ENCODE results near the gene MUC2.

DNA sequence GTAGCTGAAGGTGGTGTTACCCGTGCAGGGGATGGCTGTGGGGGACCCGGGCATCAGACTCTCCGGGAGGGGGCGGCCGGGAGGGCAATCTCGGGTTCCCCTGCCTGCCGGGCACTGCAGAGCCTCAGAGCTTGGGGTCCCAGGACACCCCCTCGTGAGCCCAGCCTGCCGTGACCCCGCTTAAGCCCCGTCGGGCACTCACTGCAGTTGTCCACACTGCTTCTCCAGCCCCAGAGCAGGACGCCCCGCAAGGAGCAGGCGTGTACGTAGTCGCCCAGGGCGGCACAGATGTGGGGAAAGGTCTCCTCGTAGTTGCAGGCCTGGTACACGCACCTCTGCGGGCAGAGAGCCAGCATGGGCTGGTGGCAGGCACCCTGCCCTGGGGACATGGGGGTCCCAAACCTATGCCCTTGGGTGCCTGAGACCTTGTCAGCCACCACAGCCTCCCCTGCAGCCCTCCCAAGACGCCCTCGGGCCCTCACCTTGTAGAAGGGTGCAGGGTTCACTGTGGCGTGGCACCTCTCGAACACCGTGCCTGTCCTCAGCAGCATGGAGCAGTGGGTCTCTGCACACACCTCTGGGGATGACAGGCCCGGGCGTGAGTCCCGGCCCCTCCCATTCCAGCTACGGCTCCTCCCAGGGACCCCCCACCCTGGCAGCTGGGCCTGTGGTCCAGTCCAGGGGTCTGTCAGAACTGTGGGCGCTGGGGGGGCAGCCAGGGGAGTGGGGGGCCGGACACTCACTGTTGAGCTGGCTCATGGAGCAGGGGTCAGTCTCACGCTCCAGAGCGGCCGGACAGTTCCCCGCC is 47.0 kb upstream of the MUC2 start:
- TF ChIP-seq, protein P1, sequence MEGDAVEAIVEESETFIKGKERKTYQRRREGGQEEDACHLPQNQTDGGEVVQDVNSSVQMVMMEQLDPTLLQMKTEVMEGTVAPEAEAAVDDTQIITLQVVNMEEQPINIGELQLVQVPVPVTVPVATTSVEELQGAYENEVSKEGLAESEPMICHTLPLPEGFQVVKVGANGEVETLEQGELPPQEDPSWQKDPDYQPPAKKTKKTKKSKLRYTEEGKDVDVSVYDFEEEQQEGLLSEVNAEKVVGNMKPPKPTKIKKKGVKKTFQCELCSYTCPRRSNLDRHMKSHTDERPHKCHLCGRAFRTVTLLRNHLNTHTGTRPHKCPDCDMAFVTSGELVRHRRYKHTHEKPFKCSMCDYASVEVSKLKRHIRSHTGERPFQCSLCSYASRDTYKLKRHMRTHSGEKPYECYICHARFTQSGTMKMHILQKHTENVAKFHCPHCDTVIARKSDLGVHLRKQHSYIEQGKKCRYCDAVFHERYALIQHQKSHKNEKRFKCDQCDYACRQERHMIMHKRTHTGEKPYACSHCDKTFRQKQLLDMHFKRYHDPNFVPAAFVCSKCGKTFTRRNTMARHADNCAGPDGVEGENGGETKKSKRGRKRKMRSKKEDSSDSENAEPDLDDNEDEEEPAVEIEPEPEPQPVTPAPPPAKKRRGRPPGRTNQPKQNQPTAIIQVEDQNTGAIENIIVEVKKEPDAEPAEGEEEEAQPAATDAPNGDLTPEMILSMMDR (conservative IDR thresholded peaks at IDR 0.05; ENCODE audit: low read depth, low read length): no peak
- TF ChIP-seq POLR2A (IDR thresholded peaks at IDR 0.05; ENCODE audit: low read depth, low read length) (no peak), CEBPB (IDR thresholded peaks at IDR 0.05; ENCODE audit: low read depth, low read length) (no peak), MAZ (IDR thresholded peaks at IDR 0.05; ENCODE audit: borderline replicate concordance, low read depth, low read length) (no peak), RFX5 (IDR thresholded peaks at IDR 0.05; ENCODE audit: low read depth, low read length) (no peak), CHD1 (IDR thresholded peaks at IDR 0.05; ENCODE audit: low read depth, low read length) (no peak), RAD21 (IDR thresholded peaks at IDR 0.05; ENCODE audit: low read length) (no peak), NFE2L2 (IDR thresholded peaks at IDR 0.05; ENCODE audit: low read depth, low read length) (no peak)
- TF ChIP-seq, protein P2, sequence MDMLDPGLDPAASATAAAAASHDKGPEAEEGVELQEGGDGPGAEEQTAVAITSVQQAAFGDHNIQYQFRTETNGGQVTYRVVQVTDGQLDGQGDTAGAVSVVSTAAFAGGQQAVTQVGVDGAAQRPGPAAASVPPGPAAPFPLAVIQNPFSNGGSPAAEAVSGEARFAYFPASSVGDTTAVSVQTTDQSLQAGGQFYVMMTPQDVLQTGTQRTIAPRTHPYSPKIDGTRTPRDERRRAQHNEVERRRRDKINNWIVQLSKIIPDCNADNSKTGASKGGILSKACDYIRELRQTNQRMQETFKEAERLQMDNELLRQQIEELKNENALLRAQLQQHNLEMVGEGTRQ (IDR thresholded peaks at IDR 0.05; ENCODE audit: low read depth, low read length): no peak
- TF ChIP-seq, protein P3, sequence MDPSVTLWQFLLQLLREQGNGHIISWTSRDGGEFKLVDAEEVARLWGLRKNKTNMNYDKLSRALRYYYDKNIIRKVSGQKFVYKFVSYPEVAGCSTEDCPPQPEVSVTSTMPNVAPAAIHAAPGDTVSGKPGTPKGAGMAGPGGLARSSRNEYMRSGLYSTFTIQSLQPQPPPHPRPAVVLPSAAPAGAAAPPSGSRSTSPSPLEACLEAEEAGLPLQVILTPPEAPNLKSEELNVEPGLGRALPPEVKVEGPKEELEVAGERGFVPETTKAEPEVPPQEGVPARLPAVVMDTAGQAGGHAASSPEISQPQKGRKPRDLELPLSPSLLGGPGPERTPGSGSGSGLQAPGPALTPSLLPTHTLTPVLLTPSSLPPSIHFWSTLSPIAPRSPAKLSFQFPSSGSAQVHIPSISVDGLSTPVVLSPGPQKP (IDR thresholded peaks at IDR 0.05; ENCODE audit: borderline replicate concordance, low read depth, low read length): no peak

All from IMR-90 (cell line).